Activated T-cell treated with anti-CD3 and anti-CD28 coated beads, Interleukin-2, amount 50 U/mL, for 4 hours (primary cell): Measurements from ENCODE around the gene SHC1. TPM values are rescaled to one million over a fixed set of nuclear protein-coding genes. Genes with fewer than 3 reads are reported as not detected.

Experiments used
- ATAC-seq, 2 donors: fragments of 200-7000 bp; cut with Tn5 transposase; one replicate each; pipeline ENCODE4 v1.10.0; 2021
- DNase-seq: peaks from one replicate; pipeline ENCODE4 v3.0.0-alpha.2; 2020
- H3K27me3 Mint-ChIP-seq: one replicate; pipeline ENCODE4 v1.8.0; 2021; ENCODE audit warnings: low read depth, mixed read lengths
- H3K36me3 Mint-ChIP-seq: one replicate; pipeline ENCODE4 v1.8.0; 2022; ENCODE audit warnings: mixed read lengths; ENCODE audit not compliant: insufficient read depth
- H3K4me1 Mint-ChIP-seq: one replicate; pipeline ENCODE4 v1.8.0; 2021; ENCODE audit warnings: low read depth, mixed read lengths
- H3K4me3 Mint-ChIP-seq: one replicate; pipeline ENCODE4 v1.8.0; 2021; ENCODE audit warnings: mild to moderate bottlenecking, moderate library complexity, mixed read lengths
- H3K9me3 Mint-ChIP-seq: one replicate; pipeline ENCODE4 v1.8.0; 2021; ENCODE audit warnings: mixed read lengths
- total RNA-seq, 3 donors: library from RNA; stranded (reverse); gene quantifications; one replicate each; pipeline ENCODE4 v1.2.1, GENCODE V29; 2021

SHC1 gene, protein sequence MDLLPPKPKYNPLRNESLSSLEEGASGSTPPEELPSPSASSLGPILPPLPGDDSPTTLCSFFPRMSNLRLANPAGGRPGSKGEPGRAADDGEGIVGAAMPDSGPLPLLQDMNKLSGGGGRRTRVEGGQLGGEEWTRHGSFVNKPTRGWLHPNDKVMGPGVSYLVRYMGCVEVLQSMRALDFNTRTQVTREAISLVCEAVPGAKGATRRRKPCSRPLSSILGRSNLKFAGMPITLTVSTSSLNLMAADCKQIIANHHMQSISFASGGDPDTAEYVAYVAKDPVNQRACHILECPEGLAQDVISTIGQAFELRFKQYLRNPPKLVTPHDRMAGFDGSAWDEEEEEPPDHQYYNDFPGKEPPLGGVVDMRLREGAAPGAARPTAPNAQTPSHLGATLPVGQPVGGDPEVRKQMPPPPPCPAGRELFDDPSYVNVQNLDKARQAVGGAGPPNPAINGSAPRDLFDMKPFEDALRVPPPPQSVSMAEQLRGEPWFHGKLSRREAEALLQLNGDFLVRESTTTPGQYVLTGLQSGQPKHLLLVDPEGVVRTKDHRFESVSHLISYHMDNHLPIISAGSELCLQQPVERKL
- 10 to 100 TPM; 38.7 to 43.7 (median 39.2) TPM for total RNA-seq

DNA sequence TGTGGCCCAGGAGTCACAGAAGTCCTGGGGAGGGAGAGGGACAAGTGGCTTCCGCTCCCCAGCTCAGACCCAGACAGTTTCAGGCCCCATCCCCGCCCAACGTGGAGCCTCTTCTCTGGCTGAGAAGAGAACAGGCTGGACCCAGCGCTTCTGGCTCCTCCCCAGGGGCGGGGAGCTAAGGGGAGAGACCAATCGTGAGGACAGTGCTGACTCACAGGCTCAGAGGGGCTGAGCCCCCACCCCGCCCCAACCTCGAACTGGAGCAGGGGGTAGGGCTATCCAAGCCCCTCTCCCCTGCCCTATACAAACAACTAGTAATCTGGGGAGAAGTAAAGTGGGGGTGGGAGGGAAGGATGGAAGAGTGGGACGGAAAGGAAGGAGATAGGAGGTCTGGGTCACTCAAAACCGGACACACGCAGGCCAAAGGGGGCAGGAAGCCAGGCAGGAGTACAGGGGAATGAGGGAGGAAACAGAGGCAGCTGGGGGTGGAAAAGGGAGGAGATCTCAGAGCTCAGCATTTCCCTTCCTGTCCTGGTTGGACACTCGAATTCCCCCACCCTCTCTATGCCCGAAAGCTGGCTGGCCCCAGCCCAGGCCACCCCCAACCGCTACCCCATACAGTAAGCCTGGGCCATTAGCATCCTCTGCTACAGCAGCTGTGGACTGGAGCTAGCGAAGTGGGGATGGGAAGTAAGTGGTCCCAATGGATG lies at the start of gene SHC1:
TSS of gene SHC1 (minus strand) at position 117 of the 710 bp plus-strand sequence. CDS start 221 bp downstream, outside the sequence.
- no peaks in the 10 kb centered on the region for H3K9me3 Mint-ChIP-seq
- no peaks in the 10 kb centered on the region for H3K27me3 Mint-ChIP-seq
- peaks cover 10% of the 10 kb centered on the region for H3K36me3 Mint-ChIP-seq
- H3K4me3 Mint-ChIP-seq = peak within 1 kb of the TSS; percentile 57
- peaks cover 28% of the 10 kb centered on the region for H3K4me1 Mint-ChIP-seq
- DNase-seq (no peak), ATAC-seq (no peak)

DNA sequence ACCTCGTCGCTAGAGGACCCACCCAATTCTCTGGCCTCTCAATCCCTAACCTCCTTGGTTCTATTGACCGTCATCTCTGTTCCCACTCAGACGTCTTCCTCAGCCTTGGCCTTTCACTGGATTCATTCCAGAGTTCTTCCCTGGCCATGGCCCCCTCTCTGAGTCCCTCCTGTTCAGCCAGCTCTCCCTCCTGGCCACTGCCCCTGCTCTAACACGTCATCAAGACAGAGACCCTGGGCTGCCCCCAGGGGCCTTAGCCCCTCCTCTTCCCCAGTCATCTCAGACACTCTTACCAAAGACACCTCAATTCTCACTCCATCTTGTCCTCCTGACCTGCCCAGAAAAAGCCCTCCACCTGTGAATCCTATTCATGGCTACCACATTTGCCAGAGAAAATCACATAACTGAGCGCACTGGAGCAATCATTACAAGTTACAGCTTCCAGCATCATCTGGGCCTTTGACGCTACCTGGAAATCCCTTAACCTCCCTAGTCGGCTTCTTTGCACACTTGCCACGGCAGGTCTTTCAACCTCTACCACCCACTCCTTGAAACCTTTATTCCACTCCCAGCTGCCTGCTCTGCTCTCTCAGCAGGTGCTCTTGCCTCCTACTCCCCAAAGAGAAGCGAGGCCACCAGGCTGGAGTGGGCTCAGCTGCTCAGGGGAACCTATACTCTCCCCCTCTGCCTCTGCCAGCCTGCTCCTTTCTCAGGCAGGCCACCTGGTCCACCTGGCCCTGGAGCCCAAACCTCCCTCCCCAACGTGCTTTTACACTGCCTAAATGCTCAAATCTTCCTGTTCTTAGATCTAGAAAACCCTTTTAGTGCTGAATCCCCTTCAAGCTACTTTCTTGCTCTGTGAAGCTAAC lies 49.1 kb upstream of the SHC1 start:
- DNase-seq = no peak
- H3K4me1 Mint-ChIP-seq = peaks cover 42% of the 10 kb centered on the region
- no peaks in the 10 kb centered on the region for H3K9me3 Mint-ChIP-seq
- ATAC-seq = no peak
- H3K4me3 Mint-ChIP-seq = no peak overlapping the region
- H3K27me3 Mint-ChIP-seq = no peaks in the 10 kb centered on the region
- H3K36me3 Mint-ChIP-seq = no peaks in the 10 kb centered on the region

DNA sequence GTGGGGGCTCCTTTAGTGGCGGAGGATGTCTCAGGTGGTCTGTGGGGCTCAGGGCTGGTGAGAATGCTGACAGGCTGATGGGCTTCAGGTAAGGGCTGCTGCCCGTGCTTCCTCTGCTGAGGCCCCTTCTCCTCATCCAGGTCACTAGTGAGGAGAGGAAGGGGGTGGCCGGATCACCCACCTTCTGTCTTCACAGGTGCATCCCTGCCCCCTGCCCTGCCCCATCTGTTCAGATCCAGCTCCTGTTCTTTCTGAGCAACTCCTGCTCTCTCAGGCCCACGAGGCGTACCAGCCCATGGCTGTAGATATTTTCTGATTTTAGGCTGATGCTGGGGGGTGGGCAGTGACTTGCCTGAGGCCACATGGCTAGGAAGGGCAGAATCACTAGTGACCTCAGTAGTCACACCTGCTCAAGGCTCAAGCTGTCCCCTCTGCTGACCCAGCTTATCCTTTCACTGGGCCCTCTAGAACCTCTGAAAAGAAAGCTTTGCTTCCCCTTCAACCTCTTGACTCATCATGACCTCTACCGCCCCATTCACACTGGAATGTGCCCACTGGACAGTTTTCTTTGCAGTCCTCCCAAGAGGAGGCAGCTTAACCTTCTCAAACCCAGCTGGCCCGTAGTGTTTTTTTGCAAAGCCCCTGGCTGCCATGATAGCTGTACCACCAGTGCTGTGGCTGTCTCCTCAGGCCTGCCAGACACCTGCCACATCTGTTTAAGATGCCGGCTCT lies 48.2 kb upstream of the SHC1 start:
- no peaks in the 10 kb centered on the region for H3K9me3 Mint-ChIP-seq

DNA sequence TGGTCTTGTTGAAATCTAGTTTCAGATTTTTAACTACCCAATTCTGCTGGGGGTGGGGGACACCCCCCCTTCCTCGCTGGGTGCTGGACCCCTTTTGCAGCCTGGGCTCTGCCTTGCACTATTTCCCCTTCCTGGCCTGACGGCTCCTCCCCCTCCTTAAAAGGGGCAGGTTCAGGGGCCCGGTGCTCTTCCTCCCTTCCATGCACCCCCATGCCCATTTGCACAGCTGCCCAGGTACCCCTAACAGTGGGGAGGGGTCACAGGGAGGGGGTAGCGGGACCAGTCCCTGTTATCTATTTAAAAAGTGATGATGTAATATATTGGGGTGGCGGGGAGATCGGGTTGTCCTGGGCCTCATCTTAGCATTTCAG lies 47.4 kb upstream of the SHC1 start:
- Mint-ChIP-seq H3K36me3 (no peaks in the 10 kb centered on the region), H3K27me3 (no peaks in the 10 kb centered on the region), H3K4me1 (peaks cover 58% of the 10 kb centered on the region), H3K9me3 (no peaks in the 10 kb centered on the region), H3K4me3 (peak overlapping the region; percentile 53)
- ATAC-seq (peak in 1 of 2 donors; percentile 0), DNase-seq (no peak)

More for the DNA sequence above, 48.2 kb upstream of the SHC1 start:
- Mint-ChIP-seq H3K4me1 (peaks cover 51% of the 10 kb centered on the region), H3K36me3 (no peaks in the 10 kb centered on the region), H3K27me3 (no peaks in the 10 kb centered on the region), H3K4me3 (no peak overlapping the region)
- no peak for ATAC-seq
- DNase-seq = no peak

DNA sequence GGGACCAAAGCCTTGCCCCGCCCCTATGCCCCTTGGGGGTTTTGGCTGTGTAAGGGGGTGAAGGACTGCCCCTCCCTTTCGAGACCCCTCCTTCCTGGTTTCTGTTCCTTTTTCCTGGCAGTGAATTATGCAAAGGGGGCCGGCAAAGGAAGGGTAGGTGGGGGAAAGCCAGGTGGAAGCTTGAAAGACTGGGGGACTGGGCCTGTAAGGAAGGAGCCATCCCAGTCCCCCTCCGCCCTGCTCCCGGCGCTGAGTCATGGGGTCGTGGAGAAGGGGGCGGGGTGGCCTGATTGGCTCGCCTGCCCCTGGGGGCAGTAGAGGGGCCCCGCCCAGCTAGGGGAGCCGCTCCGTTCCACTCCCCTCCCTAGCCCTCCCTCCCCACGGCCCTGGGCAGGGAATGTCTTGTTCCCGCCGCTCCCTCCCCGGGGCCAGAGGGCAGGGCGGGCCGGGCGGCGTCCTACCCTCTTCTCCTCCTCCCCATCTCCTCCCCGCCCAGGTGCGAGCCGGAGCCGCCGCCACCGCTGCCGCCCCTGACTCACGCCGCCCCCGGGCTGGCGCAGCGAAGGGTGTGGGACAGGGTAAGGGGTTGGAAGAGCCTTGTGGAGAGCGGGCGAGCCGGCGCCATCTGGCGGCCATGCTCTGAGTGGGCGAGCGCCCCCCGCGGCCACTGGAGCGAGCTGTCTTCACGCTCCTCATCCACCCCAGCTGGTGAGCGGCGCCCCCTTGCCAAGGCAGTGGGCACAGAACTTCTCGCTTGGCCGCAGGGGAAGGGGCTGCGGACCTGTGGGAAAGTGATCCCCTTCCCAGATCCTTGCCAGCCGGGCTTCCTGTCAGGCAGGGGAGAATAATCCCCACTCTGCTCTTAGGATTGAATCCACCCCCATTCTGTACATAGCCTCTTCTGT lies 46.7 kb upstream of the SHC1 start:
- ATAC-seq (peak; percentile 94), DNase-seq (peak; percentile 92)
- no peaks in the 10 kb centered on the region for H3K36me3 Mint-ChIP-seq
- H3K4me1 Mint-ChIP-seq = peaks cover 65% of the 10 kb centered on the region
- H3K27me3 Mint-ChIP-seq = no peaks in the 10 kb centered on the region
- H3K4me3 Mint-ChIP-seq = peak overlapping the region; percentile 53
- H3K9me3 Mint-ChIP-seq = no peaks in the 10 kb centered on the region

DNA sequence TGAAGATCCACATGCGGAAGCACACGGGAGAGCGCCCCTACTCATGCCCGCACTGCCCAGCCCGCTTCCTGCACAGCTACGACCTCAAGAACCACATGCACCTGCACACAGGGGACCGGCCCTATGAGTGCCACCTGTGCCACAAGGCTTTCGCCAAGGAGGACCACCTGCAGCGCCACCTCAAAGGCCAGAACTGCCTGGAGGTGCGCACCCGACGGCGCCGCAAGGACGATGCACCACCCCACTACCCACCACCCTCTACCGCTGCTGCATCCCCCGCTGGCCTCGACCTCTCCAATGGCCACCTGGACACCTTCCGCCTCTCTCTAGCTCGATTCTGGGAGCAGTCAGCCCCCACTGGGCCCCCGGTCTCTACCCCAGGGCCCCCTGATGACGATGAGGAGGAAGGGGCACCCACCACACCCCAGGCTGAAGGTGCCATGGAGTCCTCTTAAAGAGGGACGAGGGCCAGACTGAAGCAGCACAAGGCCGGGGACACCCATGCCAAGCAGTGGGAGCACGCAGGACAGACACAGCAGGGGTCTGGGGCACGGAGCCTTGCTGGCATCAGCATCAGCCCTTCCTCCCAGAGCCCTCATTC lies 45.8 kb upstream of the SHC1 start:
- H3K4me1 Mint-ChIP-seq = peaks cover 71% of the 10 kb centered on the region

DNA sequence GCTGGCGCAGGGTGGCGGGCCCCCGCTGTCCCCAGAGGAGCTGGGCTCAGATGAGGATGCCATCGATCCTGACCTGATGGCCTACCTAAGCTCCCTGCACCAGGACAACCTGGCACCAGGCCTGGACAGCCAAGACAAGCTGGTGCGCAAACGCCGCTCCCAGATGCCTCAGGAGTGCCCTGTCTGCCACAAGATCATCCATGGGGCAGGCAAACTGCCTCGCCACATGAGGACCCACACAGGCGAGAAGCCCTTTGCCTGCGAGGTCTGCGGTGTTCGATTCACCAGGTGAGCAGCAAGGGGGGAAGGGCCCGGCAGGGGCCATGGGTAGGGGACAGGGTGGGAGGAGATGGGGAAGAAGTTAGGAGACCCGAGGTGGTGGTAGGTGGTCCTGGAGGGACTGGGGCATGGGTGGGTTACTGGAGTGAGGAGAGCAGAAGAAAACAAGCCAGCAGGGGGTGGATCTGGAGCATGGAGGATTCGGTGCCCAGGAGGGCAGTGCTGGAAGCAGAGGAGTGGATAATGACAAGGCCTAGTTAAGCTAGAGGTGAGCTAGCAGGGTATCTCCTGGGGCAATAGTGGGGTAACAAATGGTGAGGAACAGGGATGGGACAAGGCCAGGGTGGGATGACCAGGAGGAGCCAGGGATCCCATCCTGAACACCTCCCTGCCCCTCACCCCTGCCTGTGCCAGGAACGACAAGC lies 45.1 kb upstream of the SHC1 start:
- ATAC-seq = no peak
- DNase-seq = no peak
- H3K4me1 Mint-ChIP-seq = peaks cover 77% of the 10 kb centered on the region

More for the DNA sequence above, 45.8 kb upstream of the SHC1 start:
- ATAC-seq = no peak
- Mint-ChIP-seq H3K36me3 (no peaks in the 10 kb centered on the region), H3K4me3 (peak overlapping the region; percentile 4), H3K9me3 (no peaks in the 10 kb centered on the region), H3K27me3 (no peaks in the 10 kb centered on the region)
- no peak for DNase-seq

DNA sequence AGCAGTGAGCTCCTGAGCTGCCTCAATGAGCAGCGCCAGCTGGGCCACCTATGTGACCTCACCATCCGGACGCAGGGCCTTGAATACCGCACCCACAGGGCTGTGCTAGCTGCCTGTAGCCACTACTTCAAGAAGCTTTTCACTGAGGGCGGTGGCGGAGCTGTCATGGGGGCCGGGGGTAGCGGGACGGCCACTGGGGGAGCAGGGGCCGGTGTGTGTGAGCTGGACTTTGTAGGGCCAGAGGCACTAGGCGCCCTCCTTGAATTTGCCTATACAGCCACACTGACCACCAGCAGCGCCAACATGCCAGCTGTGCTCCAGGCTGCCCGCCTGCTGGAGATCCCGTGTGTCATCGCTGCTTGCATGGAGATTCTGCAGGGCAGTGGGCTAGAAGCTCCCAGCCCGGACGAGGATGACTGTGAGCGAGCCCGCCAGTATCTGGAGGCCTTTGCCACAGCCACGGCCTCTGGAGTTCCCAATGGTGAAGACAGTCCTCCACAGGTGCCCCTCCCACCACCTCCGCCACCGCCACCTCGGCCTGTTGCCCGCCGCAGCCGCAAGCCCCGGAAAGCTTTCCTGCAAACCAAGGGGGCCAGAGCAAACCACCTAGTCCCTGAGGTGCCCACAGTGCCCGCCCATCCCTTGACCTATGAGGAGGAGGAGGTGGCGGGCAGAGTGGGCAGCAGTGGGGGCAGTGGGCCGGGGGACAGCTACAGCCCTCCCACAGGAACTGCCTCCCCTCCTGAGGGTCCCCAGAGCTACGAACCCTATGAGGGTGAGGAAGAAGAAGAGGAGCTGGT lies 44.4 kb upstream of the SHC1 start:
- no peak for DNase-seq
- no peaks in the 10 kb centered on the region for H3K9me3 Mint-ChIP-seq
- H3K36me3 Mint-ChIP-seq = no peaks in the 10 kb centered on the region
- no peak for ATAC-seq
- H3K27me3 Mint-ChIP-seq = no peaks in the 10 kb centered on the region
- no peak overlapping the region for H3K4me3 Mint-ChIP-seq
- peaks cover 81% of the 10 kb centered on the region for H3K4me1 Mint-ChIP-seq

More for the DNA sequence above, 45.1 kb upstream of the SHC1 start:
- Mint-ChIP-seq H3K36me3 (no peaks in the 10 kb centered on the region), H3K27me3 (no peaks in the 10 kb centered on the region), H3K4me3 (peak overlapping the region; percentile 4), H3K9me3 (no peaks in the 10 kb centered on the region)

DNA sequence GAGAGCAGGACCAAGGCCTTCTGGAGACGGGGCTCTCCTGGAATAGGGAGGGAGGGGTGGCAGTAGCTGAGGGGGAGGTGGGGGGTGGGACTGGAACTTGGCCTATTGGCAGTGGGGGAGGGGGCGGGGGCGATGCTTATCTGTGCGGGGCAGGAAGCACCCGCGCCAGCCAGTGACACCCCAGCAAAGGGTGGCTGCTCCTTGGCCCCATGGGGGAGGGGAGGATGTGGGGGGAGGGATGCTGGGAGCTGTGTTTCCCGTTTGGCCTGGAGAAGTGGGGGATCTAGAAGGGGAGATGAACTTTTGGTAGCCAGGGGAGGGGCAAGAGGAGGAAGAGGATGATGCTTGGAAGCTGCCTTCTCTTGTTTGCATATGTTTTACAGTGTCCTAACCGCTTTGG lies 43.1 kb upstream of the SHC1 start:
- H3K4me3 Mint-ChIP-seq = peak overlapping the region; percentile 51
- DNase-seq (no peak), ATAC-seq (no peak)
- peaks cover 75% of the 10 kb centered on the region for H3K4me1 Mint-ChIP-seq
- H3K27me3 Mint-ChIP-seq = no peaks in the 10 kb centered on the region
- H3K36me3 Mint-ChIP-seq = no peaks in the 10 kb centered on the region
- H3K9me3 Mint-ChIP-seq = no peaks in the 10 kb centered on the region

DNA sequence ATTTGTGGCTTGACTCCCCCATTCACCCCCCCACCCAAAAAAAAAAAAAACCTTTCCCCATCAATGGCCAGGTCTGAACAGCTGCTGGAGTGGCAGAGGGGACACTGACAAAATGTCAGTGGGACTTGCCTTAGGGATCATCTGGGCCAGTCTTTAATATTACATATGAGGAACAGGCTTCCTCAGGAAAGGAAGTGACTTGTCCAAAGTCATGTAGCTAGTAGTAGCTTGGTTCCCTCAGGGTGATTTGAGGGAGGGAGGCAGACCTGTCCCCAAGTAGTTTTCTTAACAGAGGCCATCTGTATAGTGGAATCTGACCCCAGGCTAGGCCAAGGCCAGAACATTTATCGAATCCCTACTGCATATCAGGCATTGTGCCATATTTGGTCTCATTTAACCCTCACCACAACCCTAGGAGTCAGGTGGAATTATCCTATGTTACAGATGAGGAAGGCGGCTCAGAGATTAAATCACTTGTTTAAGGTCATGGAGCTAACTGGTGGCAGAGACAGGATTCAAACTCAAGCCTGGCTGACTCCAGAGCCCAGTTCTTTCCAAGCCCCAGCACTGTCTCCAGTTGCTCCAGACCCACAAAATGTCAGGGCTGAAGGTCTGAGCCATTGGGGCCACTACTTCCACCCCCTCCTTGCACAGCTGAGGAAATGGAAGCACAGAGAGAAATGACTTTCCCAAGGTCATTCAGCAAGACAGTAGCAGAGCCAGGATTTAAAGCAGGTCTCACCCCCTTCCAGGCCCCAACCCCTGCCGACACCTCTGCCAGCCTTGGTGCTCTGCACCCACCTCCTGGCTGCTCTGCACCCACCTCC lies 42.4 kb upstream of the SHC1 start:
- DNase-seq (no peak), ATAC-seq (no peak)
- H3K4me1 Mint-ChIP-seq = peaks cover 79% of the 10 kb centered on the region
- H3K27me3 Mint-ChIP-seq = no peaks in the 10 kb centered on the region
- no peaks in the 10 kb centered on the region for H3K9me3 Mint-ChIP-seq
- peak overlapping the region; percentile 51 for H3K4me3 Mint-ChIP-seq
- no peaks in the 10 kb centered on the region for H3K36me3 Mint-ChIP-seq
